ENCODE data around the gene HLA-DRB5. TPM values are rescaled to one million over a fixed set of nuclear protein-coding genes. Genes with fewer than 3 reads are reported as not detected.
"Not testable (repeated sequence)": the region's sequence is repeated elsewhere in the genome, so short reads cannot be mapped to it uniquely, and the experiment has no call there.

The HLA-DRB5 gene
- total RNA-seq, 1 donor from 2014 or later, result not detected

DNA sequence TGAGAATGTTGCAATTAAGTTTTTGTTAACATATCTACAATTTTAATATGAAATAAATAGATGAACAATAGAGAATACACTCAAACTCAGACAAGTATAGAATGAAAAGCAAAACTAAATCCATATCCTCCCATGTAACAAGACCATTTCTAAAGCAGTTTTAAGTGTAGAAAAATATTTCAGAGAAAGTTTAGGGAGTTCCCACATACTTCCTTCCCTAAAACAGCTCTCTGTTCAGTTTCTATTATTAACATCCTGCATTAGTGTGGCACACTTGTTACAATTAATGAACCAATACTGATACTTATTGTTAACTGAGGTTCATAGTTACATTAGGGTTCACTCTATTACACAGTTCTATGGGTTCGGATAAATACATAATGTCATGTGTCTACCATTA is 38.4 kb downstream of the HLA-DRB5 start:
- TF ChIP-seq, protein P1, sequence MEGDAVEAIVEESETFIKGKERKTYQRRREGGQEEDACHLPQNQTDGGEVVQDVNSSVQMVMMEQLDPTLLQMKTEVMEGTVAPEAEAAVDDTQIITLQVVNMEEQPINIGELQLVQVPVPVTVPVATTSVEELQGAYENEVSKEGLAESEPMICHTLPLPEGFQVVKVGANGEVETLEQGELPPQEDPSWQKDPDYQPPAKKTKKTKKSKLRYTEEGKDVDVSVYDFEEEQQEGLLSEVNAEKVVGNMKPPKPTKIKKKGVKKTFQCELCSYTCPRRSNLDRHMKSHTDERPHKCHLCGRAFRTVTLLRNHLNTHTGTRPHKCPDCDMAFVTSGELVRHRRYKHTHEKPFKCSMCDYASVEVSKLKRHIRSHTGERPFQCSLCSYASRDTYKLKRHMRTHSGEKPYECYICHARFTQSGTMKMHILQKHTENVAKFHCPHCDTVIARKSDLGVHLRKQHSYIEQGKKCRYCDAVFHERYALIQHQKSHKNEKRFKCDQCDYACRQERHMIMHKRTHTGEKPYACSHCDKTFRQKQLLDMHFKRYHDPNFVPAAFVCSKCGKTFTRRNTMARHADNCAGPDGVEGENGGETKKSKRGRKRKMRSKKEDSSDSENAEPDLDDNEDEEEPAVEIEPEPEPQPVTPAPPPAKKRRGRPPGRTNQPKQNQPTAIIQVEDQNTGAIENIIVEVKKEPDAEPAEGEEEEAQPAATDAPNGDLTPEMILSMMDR (IDR thresholded peaks at IDR 0.05; ENCODE audit: insufficient read depth, low read length, poor library complexity, severe bottlenecking), result no peak
- H3K27me3 ChIP-seq (ENCODE audit: control insufficient read depth, insufficient read depth, low read length), result no peaks in the 10 kb centered on the region
- no peaks in the 10 kb centered on the region for H3K36me3 ChIP-seq (ENCODE audit: control insufficient read depth, insufficient read depth, low read length)
- no peak for DNase-seq (ENCODE audit: low read depth)
- no peak overlapping the region for H3K4me3 ChIP-seq (ENCODE audit: low read depth, low read length)

DNA sequence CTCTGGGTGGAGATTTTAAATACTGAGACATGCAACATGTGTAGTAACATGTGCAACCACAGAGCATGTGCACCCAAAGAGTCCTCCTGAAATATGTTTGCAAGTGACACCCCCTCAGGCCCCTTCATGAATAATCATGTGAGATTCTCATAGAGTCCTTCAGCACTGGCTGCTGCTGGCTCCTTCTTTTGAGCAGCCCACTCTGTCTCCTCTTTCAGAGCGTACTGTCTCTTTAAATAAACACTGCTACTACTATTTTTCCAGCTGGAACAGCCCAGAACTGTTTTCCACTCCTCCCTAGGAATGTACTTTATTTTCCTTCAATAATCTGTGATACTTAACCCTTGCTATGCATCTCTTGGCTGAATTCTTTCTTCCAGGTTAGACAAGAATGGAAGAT is 42.0 kb downstream of the HLA-DRB5 start:
- TF ChIP-seq, protein P1 (IDR thresholded peaks at IDR 0.05; ENCODE audit: insufficient read depth, low read length, poor library complexity, severe bottlenecking), result no peak
- DNase-seq (ENCODE audit: low read depth), result no peak
- Histone ChIP-seq H3K36me3 (ENCODE audit: control insufficient read depth, insufficient read depth, low read length) (no peaks in the 10 kb centered on the region), H3K27me3 (ENCODE audit: control insufficient read depth, insufficient read depth, low read length) (no peaks in the 10 kb centered on the region), H3K4me3 (ENCODE audit: low read depth, low read length) (no peak overlapping the region)

DNA sequence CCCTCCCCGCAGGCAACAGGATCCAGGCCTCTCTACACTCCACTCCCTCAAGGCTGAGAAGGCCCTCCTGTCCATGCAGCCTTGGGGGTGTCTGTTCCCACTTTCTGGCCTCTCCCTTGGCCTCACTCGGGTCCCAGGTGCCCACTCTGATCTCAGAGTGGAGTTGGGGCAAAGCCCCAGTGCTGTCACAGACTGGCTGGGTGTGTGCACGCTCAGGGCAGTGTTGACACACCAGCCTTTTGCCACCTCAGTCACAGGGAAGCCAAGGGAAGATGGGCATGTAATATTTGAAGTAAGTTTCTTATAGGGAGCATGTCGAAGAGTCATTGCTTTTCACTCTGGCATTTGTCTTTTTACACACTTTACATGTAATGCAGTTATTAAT is 45.5 kb downstream of the HLA-DRB5 start:
- no peak overlapping the region for H3K4me3 ChIP-seq (ENCODE audit: low read depth, low read length)
- TF ChIP-seq, protein P1 (IDR thresholded peaks at IDR 0.05; ENCODE audit: insufficient read depth, low read length, poor library complexity, severe bottlenecking), result no peak
- H3K36me3 ChIP-seq (ENCODE audit: control insufficient read depth, insufficient read depth, low read length), result no peaks in the 10 kb centered on the region
- DNase-seq (ENCODE audit: low read depth), result no peak
- no peaks in the 10 kb centered on the region for H3K27me3 ChIP-seq (ENCODE audit: control insufficient read depth, insufficient read depth, low read length)

DNA sequence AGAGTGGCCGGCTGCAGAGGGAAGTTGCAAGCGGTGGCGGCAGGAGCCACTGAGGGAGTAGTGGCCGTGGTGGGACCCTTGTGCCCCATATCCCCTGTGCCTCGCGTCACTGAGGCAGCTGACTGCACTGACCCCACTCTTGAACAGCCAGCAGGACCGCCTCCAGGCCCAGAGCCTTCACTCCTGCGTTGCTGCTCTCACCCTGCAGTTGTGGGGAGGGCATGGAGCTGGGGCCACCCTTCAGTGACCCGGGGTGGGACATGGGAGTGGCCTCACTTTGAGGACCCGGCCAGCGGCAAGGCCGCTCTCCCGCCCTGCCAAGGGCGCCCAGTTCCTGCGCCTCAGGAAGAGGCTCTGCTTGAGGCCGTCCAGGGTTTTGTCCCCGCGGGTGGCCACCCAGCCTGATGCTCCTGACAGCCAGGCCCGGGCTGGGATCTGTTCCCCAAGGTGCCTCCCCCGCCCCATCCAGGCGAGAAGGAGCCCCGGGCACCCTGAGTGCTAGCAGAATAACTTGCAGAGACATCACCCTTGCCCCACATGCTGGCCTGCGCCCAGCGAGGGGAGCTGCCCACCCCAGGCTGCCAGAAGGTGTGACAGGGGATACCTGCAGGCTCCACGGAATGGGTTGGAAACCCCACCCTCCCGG is 46.0 kb downstream of the HLA-DRB5 start:
- TF ChIP-seq, protein P1 (IDR thresholded peaks at IDR 0.05; ENCODE audit: insufficient read depth, low read length, poor library complexity, severe bottlenecking), result no peak
- Histone ChIP-seq H3K36me3 (ENCODE audit: control insufficient read depth, insufficient read depth, low read length) (no peaks in the 10 kb centered on the region), H3K27me3 (ENCODE audit: control insufficient read depth, insufficient read depth, low read length) (no peaks in the 10 kb centered on the region), H3K4me3 (ENCODE audit: low read depth, low read length) (no peak overlapping the region)
- DNase-seq (ENCODE audit: low read depth), result no peak

DNA sequence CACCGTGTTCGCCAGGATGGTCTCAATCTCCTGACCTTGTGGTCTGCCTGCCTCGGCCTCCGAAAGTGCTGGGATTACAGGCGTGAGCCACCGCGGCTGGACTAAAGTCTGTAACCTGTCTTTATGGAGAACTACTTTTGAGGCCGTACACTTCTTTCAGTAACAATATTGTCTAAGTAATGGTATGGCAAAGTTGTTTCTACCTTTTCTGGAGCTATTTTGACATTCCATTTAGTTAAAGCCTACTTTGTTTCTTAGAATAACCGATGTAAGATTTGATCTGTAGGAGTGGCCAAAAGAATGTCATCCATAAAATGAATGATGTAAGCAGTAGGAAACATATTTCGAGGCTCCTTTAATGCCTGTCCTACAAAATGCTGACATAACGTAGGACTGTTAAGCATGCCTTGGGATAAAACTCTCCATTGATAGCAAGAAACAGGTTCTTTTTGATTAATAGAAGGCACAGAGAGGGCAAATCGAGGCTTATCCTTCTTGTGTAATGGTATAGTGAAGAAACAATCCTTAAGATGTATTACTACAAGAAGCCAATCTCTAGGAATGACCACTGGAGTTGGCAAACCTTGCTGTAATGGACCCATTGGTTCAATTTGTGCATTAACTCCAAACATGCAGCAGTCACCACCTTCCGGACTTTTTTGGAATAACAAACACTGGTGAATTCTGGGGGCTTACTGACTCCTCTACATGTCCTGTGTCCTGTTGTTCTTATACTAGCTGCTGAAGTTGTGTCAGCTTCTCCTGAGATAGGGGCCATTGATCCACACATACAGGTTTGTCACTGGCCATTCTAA is 54.5 kb downstream of the HLA-DRB5 start:
- DNase-seq (ENCODE audit: low read depth), result no peak
- Histone ChIP-seq H3K36me3 (ENCODE audit: control insufficient read depth, insufficient read depth, low read length) (no peaks in the 10 kb centered on the region), H3K4me3 (ENCODE audit: low read depth, low read length) (no peak overlapping the region), H3K27me3 (ENCODE audit: control insufficient read depth, insufficient read depth, low read length) (no peaks in the 10 kb centered on the region)
- TF ChIP-seq, protein P1 (IDR thresholded peaks at IDR 0.05; ENCODE audit: insufficient read depth, low read length, poor library complexity, severe bottlenecking), result no peak

DNA sequence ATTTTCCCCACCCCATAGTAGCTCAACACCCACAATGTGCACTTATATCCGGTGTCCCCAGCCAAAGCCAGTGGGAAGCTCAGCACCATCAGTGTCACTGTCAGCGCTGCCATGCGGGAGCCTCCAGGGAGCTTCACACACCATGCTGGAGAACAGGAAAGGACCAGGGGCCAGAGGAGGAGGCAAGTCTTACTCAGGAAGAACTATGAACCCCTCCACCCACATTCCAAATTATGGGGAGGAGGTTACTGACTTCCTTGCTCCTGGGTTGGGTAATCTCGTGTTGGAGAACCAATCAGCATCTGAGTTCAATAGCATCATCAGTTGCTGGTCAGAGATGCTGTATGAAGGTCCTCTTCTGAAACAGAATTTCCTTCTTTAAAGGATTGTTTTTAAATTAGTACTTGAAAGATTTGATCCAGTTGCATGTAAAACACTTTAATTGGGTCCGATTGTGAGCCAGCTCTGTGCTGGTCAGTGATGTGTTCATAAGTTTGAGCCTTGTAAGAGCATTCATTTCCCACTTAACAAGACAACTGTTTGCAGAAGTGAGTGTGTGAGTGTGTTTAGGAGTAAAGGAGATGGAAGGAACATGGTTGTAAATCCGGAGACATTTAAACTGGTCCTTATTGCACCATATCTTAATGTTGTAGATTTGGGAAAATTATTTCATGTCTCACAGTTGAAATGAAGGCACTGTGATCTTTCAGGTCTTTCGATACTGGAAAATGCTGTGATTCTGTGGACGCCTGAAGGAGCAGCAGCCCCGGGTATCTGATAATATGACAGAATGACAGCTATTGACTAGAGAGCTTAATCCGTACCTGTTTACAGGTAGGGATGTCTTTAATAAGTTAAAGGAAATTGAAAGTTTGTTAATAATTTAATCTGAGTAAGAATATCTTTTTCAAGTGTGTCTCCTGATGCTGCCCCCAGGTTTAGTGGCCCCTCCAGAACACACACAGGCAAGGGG is 56.4 kb downstream of the HLA-DRB5 start:
- not testable (repeated sequence) for H3K36me3 ChIP-seq (ENCODE audit: control insufficient read depth, insufficient read depth, low read length); DNase-seq (ENCODE audit: low read depth); H3K4me3 ChIP-seq (ENCODE audit: low read depth, low read length); H3K27me3 ChIP-seq (ENCODE audit: control insufficient read depth, insufficient read depth, low read length)

Measured in kidney epithelial cell (primary cell).